NOMO-1 (cell line): ENCODE results near the gene CCDC47.
"Not testable (repeated sequence)": the region's sequence is repeated elsewhere in the genome, so short reads cannot be mapped to it uniquely, and the experiment has no call there.

Source experiments
- DNase-seq, 2 experiments: peaks; one replicate each; lab custom pipeline; 2025; ENCODE audit not compliant: unreplicated experiment in 2 of 2; lab: John Stamatoyannopoulos, UW

CCDC47 gene

DNA sequence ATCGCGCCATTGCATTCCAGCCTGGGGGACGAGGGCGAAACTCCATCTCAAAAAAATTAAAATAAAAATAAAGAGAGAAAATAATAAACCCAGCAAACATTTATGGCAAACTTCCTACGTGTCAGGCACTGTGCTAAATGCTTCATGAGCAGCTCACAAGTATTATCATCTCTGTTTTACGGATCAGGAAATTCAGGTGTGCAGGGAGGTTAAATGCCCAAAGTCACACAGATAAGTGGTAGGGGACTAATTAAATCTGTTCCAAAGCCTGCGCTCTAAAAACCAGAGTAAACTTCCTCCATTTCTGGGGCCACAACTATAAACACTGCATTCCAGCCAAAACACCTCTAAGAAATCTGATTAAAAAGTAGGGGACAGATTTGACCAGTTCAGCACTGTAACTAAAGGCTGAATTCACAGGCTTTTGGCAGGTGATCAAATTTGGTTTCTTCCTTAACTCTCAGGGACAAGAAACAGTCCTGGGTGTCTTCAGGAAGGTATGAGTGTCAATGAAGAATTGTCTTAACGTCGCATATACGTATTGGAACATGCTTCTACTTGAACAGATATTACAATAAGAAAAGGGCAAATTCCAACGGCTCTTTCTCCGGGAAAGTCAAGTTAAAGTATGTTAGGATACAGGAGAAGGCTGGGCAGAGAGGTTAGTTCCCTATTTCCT, 32.8 kb downstream of the CCDC47 start:
- DNase-seq, result peak in 1 of 2 experiments; percentile 49

DNA sequence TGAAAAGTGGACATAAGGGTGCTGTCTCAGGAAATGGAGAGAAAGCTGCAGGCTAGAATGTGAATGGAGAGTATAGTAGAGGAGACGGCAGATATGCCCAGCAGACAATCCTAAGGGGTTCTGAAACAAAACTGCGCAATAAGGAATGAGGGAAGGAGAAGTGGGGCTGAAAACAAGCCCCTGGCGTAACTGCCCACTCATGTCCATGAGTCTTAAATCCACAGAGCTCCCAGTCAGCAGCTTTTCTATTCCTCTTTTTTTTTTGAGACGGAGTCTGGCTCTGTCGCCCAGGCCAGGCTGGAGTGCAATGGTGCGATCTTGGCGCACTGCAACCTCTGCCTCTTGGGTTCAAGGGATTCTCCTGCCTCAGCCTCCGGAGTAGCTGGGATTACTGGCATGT, 37.7 kb downstream of the CCDC47 start:
- no peak for DNase-seq

DNA sequence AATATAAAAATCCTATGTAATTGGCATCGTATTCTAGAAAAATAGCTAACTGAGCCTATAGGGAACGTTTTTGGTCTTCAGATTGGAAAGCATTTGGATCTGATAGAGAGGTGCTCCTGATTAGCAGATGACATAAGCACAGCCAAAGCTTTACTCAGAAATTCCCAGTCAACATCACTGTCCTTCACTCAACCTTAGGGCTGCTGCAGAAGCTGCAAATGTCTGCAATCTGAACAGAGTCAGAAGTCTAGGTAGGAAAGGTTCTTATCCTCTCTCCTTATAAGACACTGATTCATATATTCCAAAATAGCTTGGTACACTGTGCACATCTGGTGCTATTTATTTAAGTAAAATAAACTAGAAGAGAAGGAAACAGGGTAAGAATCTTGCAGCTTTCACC, 51.0 kb downstream of the CCDC47 start:
- no peak for DNase-seq

DNA sequence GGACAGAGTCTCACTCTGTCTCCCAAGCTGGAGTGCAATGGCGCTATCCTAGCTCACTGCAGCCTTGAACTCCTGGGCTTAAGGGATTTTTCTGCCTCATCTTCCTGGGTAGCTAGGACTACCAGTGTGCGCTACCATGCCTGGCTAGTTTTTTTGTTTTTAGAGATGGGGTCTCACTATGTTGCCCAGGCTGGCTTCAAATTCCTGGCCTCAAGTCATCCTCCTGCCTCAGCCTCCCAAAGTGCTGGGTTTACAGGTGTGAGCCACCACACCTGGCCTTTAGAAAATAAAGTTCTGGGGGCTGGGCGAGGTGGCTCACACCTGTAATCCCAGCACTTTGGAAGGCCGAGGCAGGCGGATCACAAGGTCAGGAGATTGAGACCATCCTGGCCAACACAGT, 53.2 kb downstream of the CCDC47 start:
- DNase-seq, result not testable (repeated sequence)

DNA sequence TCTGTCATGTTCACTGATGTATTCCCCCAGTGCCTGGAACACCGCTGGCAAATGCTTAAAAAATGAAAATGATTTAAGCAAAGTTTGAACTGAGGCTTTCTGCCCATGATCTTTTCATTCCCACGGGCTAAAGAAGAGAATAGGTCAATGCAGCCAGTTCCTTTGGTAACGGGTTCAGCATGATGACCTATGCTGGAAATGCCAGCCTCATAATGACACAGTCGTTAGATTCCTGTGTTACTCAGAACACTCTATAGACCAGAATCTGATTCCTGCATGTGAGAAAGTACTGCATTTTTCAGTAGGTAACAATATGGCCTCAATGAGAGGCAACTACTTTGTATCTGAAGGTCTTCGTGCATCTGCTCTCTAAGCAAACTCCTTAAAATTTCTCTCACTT, 54.4 kb downstream of the CCDC47 start:
- DNase-seq, result no peak

DNA sequence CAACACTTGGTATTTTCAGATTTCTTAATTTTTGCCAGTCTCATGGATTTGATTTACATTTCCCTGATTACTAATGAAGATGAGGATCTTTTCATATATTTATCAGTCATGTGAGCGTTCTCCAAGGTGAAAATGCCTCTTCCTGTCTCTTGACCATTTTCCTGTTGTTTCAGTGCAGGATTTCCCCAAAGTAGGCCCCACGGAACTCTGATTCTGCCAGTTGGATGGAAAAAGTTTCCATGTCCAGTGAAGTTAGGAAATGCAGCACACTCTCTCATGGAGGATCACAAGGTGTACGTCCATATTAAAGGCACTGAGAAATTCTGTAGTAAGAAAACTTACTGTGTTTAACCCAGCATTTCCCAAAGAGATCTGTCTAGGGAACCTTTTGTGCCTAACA, 57.0 kb downstream of the CCDC47 start:
- no peak for DNase-seq

DNA sequence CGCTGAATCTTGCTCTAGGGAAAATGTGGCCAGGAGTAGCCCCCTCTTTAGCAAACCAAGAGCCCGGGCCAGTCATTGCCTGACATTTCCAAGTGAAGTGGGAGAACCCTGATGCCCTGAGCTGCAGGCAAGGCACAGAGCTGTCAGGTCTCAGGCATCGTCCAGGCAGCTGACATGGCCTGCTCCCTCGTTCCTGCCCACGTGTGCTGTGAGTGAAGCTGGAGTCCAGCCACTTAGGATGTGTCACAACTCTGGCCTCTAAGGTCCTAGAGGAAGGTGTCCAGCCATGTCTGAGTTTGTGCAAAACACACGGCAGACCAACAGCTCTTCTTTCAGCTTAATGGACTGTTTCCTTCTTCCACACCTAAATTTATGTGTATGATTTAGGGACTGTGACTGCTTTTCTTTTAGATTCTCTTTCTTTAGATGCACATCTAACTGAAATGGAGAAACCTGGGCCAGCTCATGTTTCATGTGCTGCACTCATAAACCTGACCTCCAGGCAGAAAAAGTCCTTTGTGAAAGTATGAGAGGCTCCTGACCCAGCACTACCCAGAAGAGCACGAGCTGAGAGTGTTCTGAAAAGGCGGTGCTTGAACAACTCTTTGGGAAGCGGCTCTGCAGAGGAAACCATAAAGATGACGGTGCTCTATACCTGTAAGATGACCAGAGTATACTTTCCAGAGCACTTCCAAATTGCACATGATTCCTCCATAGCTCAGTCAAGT, 58.7 kb downstream of the CCDC47 start:
- DNase-seq, result no peak

DNA sequence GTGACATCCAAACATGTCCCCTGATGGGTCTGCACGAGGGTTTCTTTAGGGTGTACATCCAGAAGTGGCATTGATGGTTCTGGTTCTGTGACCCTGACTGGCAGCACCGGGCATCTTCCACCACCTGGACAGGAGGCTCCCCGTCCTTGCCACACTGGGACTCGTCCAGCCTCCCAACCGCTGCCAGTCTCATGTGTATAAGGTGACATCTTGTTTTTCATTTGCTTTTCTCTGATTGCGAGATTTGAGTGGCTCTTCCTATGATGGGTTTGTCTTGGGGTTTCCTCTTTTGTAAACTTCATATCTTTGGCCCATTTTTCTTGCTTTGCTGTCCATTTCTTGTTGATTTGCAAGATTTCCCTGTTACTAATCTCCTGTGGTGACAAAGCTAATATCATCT, 64.3 kb downstream of the CCDC47 start:
- DNase-seq, result no peak

DNA sequence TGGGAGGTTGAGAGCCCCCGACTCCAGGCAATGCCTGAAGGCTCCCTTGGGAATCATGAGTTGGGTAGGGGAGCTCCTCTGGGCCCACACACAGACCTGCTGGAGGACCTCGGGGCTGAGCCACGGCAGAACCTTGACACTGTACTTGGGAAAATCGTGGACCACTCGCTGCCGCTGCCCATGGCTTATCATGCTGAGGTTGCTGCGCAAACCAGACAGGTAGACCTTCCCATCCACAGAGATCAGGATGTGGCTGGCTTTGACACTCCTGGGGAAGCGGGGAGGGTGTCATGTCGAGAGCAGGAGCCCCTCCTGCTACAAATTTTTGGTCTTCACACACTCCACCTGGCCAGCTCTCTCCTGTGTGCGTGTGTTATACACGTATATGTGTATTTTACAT, 66.2 kb downstream of the CCDC47 start:
- no peak for DNase-seq

DNA sequence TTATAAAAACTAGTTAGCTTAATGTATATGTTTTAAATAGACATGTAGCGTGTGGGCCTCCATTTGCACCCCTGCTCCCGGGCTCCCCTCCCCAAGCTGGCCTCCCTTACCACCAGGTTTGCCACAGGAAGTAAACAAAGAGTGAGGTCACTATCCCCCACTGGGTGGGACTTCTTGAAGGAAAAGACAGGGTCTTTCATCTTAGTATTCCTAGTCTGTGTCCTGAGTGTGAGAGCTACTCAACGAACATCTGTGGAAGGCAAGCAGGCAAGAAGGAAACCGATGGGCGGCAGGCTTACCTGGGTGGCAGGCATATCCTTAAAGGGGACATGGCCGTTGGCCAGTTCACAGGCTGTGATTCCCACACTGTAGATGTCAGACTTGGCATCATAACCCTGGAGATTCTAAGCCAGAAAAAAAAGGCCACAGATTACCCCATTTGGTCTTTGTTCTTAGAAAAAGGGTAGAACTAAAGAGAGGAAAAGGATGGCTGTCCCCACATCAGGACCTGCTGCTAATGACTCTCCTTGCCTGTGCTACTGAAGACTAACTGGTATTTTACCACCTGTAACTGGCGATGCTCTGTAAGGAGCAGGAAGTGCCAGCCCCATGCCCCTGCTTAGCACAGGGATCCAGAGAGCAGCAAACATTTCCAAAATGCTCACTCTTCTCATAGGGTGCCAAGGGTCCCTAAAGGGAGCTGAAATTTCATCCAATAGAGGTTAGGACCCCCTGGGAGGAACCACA, 66.9 kb downstream of the CCDC47 start:
- no peak for DNase-seq

DNA sequence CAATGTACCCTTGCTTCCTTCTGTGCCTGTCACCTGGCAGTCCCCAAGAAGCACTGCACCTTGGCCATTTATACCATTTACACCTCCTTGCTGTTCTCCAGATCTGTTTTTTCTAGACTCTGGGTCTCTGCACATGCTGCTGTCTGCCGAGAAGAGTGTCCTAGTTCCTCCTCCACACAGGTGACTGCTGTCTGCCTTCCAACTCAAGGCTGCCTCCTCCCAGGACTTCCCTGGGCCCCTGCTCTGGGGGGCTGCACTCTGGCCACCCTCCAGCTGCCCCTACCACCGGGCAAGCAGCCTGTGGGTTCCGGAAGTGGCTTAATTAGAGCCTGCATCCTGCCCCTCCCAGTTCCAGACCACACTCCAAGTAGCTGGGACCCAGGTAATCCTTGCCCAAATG, 67.7 kb downstream of the CCDC47 start:
- DNase-seq, result no peak

DNA sequence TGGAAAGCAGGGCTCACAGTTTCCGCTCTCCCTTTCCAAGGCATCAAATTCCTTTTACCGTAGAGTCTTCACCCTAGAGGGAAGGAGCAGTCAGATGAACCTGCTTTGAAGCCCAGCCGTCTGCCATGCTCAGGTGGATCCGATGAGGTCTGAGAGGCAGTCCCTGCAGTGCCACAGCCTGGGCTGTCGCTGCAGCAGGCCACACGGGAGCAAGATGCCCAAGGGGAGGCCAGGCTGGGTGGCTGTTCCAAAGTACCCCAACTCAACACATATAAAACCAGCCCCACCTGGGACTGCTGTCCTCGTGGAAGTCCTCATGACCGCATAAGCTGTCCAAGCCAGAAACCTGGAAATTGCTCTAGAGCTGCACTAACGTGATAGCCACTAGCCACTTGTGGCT, 68.6 kb downstream of the CCDC47 start:
- no peak for DNase-seq

DNA sequence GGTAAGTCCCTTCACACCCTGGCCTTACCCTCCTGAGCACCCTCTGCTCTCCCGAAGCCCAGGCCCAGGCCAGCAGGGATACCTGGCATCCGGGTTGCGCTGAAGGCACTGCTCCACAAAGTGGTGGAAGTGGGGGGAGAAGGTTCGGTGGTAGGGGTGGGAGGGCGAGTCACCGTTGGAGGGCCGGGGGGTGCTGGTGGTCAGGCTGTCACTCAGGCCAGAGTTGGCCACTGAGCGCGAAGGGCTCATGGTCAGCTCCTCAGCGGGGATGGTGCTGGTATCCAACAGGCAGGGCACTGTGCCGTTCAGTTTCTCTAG, 69.2 kb downstream of the CCDC47 start:
- no peak for DNase-seq

DNA sequence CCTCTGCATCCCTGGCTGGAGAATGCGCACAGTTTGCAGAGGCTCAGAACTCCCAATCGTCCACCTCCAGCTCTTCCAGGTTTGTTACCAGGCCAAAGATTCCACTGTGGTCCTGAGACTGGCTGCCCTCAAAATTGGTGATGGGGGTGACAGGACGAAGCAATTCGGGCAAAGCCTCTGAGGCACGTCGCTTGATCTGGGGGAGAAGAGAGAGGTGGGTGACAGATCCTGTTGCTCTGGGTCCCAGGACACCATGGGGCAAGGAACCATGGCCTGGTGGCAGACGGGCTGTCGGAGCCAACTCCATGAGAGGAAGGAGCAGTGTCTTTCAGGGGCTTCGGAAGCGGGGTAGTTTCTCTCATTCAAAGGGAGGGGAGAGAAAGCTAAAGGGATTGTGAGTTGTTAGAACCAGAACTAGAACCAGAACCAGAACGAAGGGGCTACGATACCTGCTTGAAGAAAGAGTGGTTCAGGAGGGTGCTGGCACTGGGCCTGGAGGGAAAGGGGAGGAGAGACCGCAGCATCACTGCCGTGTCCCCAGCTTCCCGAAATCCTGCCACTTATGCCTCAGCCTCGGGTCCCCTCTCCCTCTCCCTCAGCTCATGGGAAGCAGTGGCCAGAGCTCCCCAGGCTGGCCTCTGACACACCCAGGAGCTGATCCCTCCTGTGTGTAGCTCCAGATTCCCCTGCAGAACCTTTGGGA, 69.7 kb downstream of the CCDC47 start:
- DNase-seq, result no peak

DNA sequence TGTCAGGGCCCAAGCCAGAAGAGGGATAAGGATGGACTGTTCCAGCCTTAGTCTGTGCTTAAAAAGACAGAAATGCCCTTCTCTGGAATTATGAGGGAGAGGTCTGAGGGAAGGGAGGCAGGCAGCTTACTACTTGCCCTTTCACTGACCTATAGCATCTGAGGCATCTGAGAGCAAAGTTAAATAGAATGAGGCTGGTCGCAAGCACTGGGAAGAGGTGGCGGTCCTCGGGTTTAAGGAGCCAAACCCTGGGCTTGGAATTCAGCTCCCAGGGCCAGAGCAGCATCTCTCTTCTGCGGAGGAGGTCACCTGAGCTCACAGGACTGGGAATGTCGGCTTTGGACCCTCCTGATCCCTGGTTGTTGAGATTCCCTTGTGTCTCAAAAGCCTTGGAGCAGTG, 70.4 kb downstream of the CCDC47 start:
- no peak for DNase-seq

DNA sequence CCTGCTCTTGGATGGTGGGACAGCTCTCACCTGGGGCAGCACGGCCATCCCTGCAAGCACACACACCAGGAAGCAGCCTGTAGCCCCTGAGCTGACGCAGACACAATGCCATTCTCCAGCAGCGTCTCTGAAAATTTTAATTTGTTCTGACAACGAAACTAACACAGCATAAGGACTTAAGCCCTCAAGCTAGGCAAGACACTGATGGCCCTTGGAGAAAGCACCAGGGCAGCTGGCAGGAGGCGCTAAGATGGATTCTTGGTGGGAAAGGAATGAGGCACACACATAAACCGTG, 70.7 kb downstream of the CCDC47 start:
- DNase-seq, result no peak

DNA sequence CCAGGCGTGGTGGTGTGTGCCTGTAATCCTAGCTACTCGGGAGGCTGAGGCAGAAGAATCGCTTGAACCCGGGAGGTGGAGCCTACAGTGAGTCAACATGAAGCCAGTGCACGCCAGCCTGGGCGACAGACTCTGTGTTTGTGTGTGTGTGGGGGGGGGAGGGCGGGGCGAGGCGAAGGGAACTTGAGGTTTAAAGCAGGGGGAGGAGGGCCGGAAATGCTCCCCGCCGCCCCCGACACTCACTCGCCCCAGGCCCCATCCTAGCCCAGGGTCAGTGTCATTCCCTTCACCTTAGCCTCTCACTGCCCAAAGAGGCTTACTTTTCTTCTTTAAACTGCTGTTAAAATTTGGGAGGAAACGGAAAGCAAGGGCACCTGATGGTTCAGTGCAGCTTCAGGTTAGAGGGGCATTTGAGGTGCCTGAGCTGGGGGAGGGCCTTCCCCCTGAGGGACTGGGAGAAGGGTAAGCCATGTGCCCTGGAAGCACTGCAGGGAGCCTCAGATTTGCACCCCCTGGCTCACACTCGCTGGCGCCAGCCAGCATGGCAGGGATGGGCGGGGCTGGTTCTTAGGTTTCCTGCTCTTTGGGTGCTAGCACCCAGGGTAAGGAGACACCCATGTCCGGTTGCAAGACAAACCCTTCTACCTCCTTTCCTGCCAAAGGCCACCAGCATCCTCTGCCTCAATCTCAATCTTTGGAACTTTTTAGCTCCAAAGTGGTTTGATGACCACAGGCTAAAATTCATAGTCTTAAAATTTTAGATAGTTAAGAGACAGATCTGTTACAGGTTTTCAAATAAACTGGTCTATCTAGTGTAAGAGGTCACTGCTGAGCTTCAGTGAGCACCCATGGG, 71.3 kb downstream of the CCDC47 start:
- no peak for DNase-seq

DNA sequence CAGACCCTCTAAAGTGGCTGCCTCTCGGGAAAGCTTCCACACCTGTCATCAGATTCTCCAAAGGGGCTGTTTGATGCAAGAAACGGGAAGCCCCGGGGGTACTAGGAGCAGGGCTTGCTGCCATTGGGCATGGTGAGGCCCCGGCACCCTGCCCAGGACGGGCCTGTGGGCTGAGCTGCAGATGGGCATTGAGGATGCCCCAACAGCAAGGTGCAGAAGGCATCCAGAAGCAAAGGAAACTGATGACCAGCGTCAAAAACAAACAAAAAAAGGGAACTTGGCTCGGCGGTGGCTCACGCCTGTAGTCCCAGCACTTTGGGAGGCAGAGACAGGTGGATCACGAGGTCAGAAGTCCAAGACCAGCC, 72.0 kb downstream of the CCDC47 start:
- no peak for DNase-seq

DNA sequence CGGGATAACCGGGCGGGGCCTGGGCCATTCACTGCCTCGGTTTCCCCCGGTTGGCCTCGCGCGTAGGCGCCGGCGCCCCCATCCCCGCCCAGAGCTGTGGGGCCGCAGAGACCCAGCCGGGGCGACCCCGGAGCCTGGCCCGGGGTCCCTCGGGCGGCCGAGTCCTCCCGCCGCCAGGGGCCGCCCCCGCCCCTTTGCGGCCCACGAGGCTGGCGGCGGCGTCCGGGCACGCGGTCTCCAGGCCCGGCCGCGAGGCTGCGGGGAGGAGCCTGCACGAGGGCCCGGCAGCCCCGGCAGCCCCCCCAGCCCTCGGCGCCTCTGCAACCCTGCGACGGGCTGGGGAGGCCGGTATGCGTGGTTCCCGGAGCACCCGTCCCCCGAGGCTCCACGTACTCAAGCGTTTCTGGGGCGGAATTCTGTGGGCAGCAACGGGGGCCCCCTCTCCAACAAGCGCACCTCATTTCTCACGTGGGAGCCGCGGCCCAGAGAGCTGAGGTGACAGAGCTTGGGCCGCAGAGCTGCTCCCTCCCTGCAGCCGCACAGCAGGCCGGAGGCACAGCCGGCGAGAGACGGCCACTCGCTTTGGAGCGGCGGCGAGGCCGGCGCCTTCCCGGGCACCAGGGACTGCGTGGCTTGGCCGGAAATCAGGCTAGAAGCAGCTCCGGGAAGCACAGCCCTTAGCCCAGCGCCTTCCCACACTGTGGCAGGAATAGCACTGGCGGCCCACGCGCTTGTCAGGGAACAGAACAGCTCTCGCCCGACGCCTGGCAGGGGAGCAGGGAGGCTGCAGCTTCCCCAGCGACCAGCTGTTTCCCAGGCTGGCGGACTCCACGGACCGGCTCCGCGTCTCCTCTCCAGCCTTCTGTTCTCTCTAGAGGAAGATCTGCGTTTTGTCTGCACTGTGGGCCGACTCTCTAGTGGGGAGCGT, 72.6 kb downstream of the CCDC47 start:
- DNase-seq, result no peak
